SK-N-MC (cell line): ENCODE measurements around the gene TBL1X.

Experiments
- EZH2 ChIP-seq: fragments of 200-600 bp; sonication (generic); IDR thresholded peaks from one replicate; pipeline ENCODE4 v1.6.1; 2017; ENCODE audit warnings: antibody characterized with exemption
- FOXP2 ChIP-seq: optimal IDR thresholded peaks from 2 replicates; pipeline ENCODE3; 2011; ENCODE audit warnings: mild to moderate bottlenecking, moderate library complexity; ENCODE audit not compliant: insufficient read depth; ENCODE audit errors: extremely low read length, control extremely low read depth
- POLR2AphosphoS5 ChIP-seq: IDR thresholded peaks from 2 replicates; pipeline ENCODE4 v1.6.1; 2012; ENCODE audit warnings: mild to moderate bottlenecking, low read depth, low read length, borderline replicate concordance

GRCh38 chrX:9539605-9540387 lies 74.9 kb downstream of the TBL1X start:
- TF ChIP-seq EZH2 (no peak), POLR2AphosphoS5 (no peak), FOXP2 (no peak)
